ENCODE data around the gene SUCO. TPM values are rescaled to one million over a fixed set of nuclear protein-coding genes. Genes with fewer than 3 reads are reported as not detected.
A peak's percentile ranks its signal among the peaks of the same experiment; 100 is the strongest.

Gene SUCO
- total and polyA plus RNA-seq, 2 experiments from 2014 or later: 12.4 to 24.3 TPM

DNA sequence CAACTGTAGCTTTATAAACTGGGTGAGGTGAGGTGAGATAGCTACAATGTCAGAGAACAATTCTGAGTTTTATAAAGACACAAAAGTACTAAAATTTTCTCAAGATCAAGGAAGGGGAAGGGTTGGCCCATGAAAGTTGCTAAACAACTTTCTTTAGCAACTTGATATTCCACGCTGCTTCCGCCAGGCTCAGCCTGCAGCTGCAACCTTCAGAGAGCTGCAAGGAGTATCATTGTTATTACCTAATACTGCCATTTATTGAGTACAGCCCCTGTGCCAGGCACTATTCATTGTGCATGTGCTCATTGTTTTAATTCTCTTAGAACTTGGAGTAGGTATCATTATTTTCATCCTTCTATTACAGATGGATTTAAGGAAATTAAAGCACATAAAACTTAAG, 34.1 kb upstream of the SUCO start:
- in situ Hi-C loops (cut with MboI): no loop called here
- DNase-seq: no peak
- Histone ChIP-seq H3K27ac (no peak overlapping the region), H3F3A (ENCODE audit: insufficient read depth) (0 out of 2 replicates have a peak, but pooled peaks cover 8% of the 10 kb centered on the region), H3K36me3 (ENCODE audit: low read depth) (no peaks in the 10 kb centered on the region), H3K9ac (no peak overlapping the region), H3K4me1 (ENCODE audit: insufficient read depth) (peaks cover 18% of the 10 kb centered on the region), H2AFZ (no peak overlapping the region), H4K20me1 (ENCODE audit: insufficient read depth) (no peaks in the 10 kb centered on the region), H3K9me3 (ENCODE audit: low read depth) (no peaks in the 10 kb centered on the region), H3K4me2 (ENCODE audit: unreplicated experiment) (no peak overlapping the region), H3K4me3 (no peak overlapping the region), H3K79me2 (ENCODE audit: insufficient read depth) (no peaks in the 10 kb centered on the region), H3K27me3 (replicated peaks; ENCODE audit: insufficient read depth) (no peaks in the 10 kb centered on the region), H3K9me2 (ENCODE audit: insufficient read depth) (no peaks in the 10 kb centered on the region)
- WGBS, 2 experiments (ENCODE audit: low coverage in 1 of 2, low lambda C conversion rate in 2 of 2, missing lambda C conversion rate in 2 of 2): 95 to 98% methylated on average over 2 of the region's 2 CpGs
- TF ChIP-seq EZH2phosphoT487 (IDR thresholded peaks at IDR 0.05; ENCODE audit: insufficient read depth, low read depth) (no peak), EZH2 (IDR thresholded peaks at IDR 0.05; ENCODE audit: insufficient read depth, poor library complexity, severe bottlenecking) (no peak)

DNA sequence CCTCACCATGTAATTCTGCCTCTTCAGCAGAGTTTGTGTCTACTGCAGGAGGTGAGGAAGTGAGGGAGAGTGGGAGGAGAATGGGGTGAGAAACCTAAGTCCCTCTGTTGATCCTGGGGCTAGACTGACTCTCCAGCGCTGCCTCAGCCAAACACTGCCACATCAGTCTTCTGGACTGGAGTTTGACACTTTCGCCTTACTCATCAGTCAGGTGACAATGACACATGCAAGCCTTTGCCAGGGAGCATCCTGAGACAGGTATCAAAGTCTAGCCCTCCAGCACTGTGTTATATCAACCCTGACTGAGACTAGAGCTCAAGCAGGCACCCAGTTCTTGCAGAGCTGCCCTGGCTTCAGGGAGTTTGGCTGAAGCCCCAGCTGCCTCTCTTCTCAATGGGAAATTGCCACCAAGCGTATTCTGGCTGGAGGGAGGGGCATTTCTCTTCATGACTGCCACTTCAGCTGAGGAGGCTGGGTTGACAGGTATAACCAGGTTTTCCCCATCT, 33.3 kb upstream of the SUCO start:
- Histone ChIP-seq H3K27ac (no peak overlapping the region), H3K4me2 (ENCODE audit: unreplicated experiment) (no peak overlapping the region), H3K9ac (no peak overlapping the region), H3K79me2 (ENCODE audit: insufficient read depth) (no peaks in the 10 kb centered on the region), H3K4me3 (no peak overlapping the region), H3K27me3 (replicated peaks; ENCODE audit: insufficient read depth) (no peaks in the 10 kb centered on the region), H3K9me3 (ENCODE audit: low read depth) (no peaks in the 10 kb centered on the region), H3F3A (ENCODE audit: insufficient read depth) (0 out of 2 replicates have a peak, but pooled peaks cover 8% of the 10 kb centered on the region), H2AFZ (no peak overlapping the region), H3K36me3 (ENCODE audit: low read depth) (no peaks in the 10 kb centered on the region), H3K9me2 (ENCODE audit: insufficient read depth) (no peaks in the 10 kb centered on the region), H3K4me1 (ENCODE audit: insufficient read depth) (peaks cover 18% of the 10 kb centered on the region), H4K20me1 (ENCODE audit: insufficient read depth) (no peaks in the 10 kb centered on the region)
- 32 to 51% methylated on average over 3 of the region's 3 CpGs for WGBS, 2 experiments (ENCODE audit: low coverage in 1 of 2, low lambda C conversion rate in 2 of 2, missing lambda C conversion rate in 2 of 2)
- no peak for TF ChIP-seq EZH2phosphoT487 (IDR thresholded peaks at IDR 0.05; ENCODE audit: insufficient read depth, low read depth)
- TF ChIP-seq EZH2 (IDR thresholded peaks at IDR 0.05; ENCODE audit: insufficient read depth, poor library complexity, severe bottlenecking): no peak
- in situ Hi-C loops (cut with MboI): no loop called here
- peak; percentile 45 for DNase-seq

- Histone ChIP-seq H3K9me3 (ENCODE audit: low read depth) (no peaks in the 10 kb centered on the region), H3K4me3 (no peak overlapping the region), H3K27me3 (replicated peaks; ENCODE audit: insufficient read depth) (no peaks in the 10 kb centered on the region), H3F3A (ENCODE audit: insufficient read depth) (0 out of 2 replicates have a peak, but pooled peaks cover 8% of the 10 kb centered on the region), H2AFZ (no peak overlapping the region), H3K4me2 (ENCODE audit: unreplicated experiment) (no peak overlapping the region), H3K9me2 (ENCODE audit: insufficient read depth) (no peaks in the 10 kb centered on the region), H3K79me2 (ENCODE audit: insufficient read depth) (no peaks in the 10 kb centered on the region), H3K4me1 (ENCODE audit: insufficient read depth) (peaks cover 18% of the 10 kb centered on the region), H4K20me1 (ENCODE audit: insufficient read depth) (no peaks in the 10 kb centered on the region), H3K36me3 (ENCODE audit: low read depth) (no peaks in the 10 kb centered on the region), H3K9ac (no peak overlapping the region), H3K27ac (no peak overlapping the region)
- in situ Hi-C loops (cut with MboI): no loop called here
- TF ChIP-seq EZH2 (IDR thresholded peaks at IDR 0.05; ENCODE audit: insufficient read depth, poor library complexity, severe bottlenecking): no peak
- no peak for TF ChIP-seq EZH2phosphoT487 (IDR thresholded peaks at IDR 0.05; ENCODE audit: insufficient read depth, low read depth)
- no peak for DNase-seq
- WGBS, 2 experiments (ENCODE audit: low coverage in 1 of 2, low lambda C conversion rate in 2 of 2, missing lambda C conversion rate in 2 of 2): 13 to 34% methylated on average over 2 of the region's 2 CpGs
Measured at GRCh38 chr1:172500207-172500606, 32.7 kb upstream of the SUCO start.

DNA sequence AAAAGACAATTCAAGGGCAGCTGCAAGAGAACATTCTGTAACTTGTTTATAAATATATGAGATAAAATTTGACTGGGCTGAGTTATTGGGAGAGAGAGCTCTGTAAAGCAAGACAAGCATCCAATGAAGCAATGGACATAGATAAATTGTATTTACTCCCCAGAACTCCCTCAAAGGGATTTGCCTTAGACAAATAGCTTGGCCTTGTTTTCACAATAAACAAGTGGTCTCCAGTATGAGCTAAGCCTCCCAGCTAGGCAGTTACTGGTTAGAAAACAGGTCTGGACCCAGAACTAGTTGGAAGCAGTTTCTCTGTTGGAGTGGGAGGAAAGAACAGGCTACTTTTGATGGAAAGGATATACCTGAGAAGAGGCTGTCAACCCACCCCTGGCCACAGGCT, 25.2 kb upstream of the SUCO start:
- H2AFZ ChIP-seq: no peak overlapping the region
- no peaks in the 10 kb centered on the region for H3F3A ChIP-seq (ENCODE audit: insufficient read depth)
- H3K4me1 ChIP-seq (ENCODE audit: insufficient read depth): no peaks in the 10 kb centered on the region
- H4K20me1 ChIP-seq (ENCODE audit: insufficient read depth): no peaks in the 10 kb centered on the region
- no peak overlapping the region for H3K9ac ChIP-seq
- no peak overlapping the region for H3K27ac ChIP-seq
- H3K4me2 ChIP-seq (ENCODE audit: unreplicated experiment): no peak overlapping the region
- H3K9me2 ChIP-seq (ENCODE audit: insufficient read depth): no peaks in the 10 kb centered on the region
- in situ Hi-C loops (cut with MboI): no loop called here
- no peaks in the 10 kb centered on the region for H3K36me3 ChIP-seq (ENCODE audit: low read depth)
- H3K4me3 ChIP-seq: no peak overlapping the region
- no peak for DNase-seq
- no peak for TF ChIP-seq EZH2phosphoT487 (IDR thresholded peaks at IDR 0.05; ENCODE audit: insufficient read depth, low read depth)
- TF ChIP-seq EZH2 (IDR thresholded peaks at IDR 0.05; ENCODE audit: insufficient read depth, poor library complexity, severe bottlenecking): no peak
- no peaks in the 10 kb centered on the region for H3K9me3 ChIP-seq (ENCODE audit: low read depth)
- no peaks in the 10 kb centered on the region for H3K27me3 ChIP-seq (replicated peaks; ENCODE audit: insufficient read depth)
- H3K79me2 ChIP-seq (ENCODE audit: insufficient read depth): no peaks in the 10 kb centered on the region

- no peak overlapping the region for H2AFZ ChIP-seq
- no peaks in the 10 kb centered on the region for H3K9me3 ChIP-seq (ENCODE audit: low read depth)
- no peak overlapping the region for H3K9ac ChIP-seq
- no peak overlapping the region for H3K27ac ChIP-seq
- no peaks in the 10 kb centered on the region for H3K27me3 ChIP-seq (replicated peaks; ENCODE audit: insufficient read depth)
- peaks cover 13% of the 10 kb centered on the region; the same call in 1 of the 2 replicates for H3F3A ChIP-seq (ENCODE audit: insufficient read depth)
- 80 to 86% methylated on average over 1 to 3 of the region's 3 CpGs for WGBS, 2 experiments (ENCODE audit: low coverage in 1 of 2, low lambda C conversion rate in 2 of 2, missing lambda C conversion rate in 2 of 2)
- no peaks in the 10 kb centered on the region for H3K79me2 ChIP-seq (ENCODE audit: insufficient read depth)
- H3K36me3 ChIP-seq (ENCODE audit: low read depth): no peaks in the 10 kb centered on the region
- peaks cover 12% of the 10 kb centered on the region for H3K4me1 ChIP-seq (ENCODE audit: insufficient read depth)
- H3K4me2 ChIP-seq (ENCODE audit: unreplicated experiment): no peak overlapping the region
- no peaks in the 10 kb centered on the region for H3K9me2 ChIP-seq (ENCODE audit: insufficient read depth)
- DNase-seq: no peak
- in situ Hi-C loops (cut with MboI): no loop called here
- H3K4me3 ChIP-seq: no peak overlapping the region
- TF ChIP-seq EZH2 (IDR thresholded peaks at IDR 0.05; ENCODE audit: insufficient read depth, poor library complexity, severe bottlenecking) (no peak), EZH2phosphoT487 (IDR thresholded peaks at IDR 0.05; ENCODE audit: insufficient read depth, low read depth) (no peak)
- no peaks in the 10 kb centered on the region for H4K20me1 ChIP-seq (ENCODE audit: insufficient read depth)
Measured at GRCh38 chr1:172510479-172510878, 22.5 kb upstream of the SUCO start.
